Prostate gland (tissue), 2 donors: ENCODE data around the gene TIMP2. TPM values are rescaled to one million over a fixed set of nuclear protein-coding genes. Genes with fewer than 3 reads are reported as not detected.
A peak's percentile ranks its signal among the peaks of the same experiment; 100 is the strongest.

Experiments used
- DNase-seq: peaks from one replicate; pipeline ENCODE4 v3.0.0-alpha.2; 2019; ENCODE audit warnings: low spot score
- H3K27ac ChIP-seq, 2 donors: fragments of 200-600 bp; sonication (generic); 2 replicates each; pipeline ENCODE4 v1.5.1; 2017 to 2019
- H3K27me3 ChIP-seq: fragments of 200-600 bp; sonication (generic); replicated peaks from 2 replicates; pipeline ENCODE4 v1.5.1; 2019; ENCODE audit not compliant: insufficient read depth
- H3K36me3 ChIP-seq, 2 donors: fragments of 200-600 bp; sonication (generic); 1 replicate in 1 of 2; 2 replicates in 1 of 2; pipeline versions ENCODE4 v1.5.1 to v1.8.1; 2017 to 2019
- H3K4me1 ChIP-seq: fragments of 200-600 bp; sonication (generic); replicated peaks from 2 replicates; pipeline ENCODE4 v1.5.1; 2019
- H3K4me3 ChIP-seq, 2 donors: fragments of 200-600 bp; sonication (generic); 2 replicates each; pipeline ENCODE4 v1.5.1; 2017 to 2019
- H3K9me3 ChIP-seq: fragments of 200-600 bp; sonication (generic); 2 replicates; pipeline ENCODE4 v1.5.1; 2017
- CTCF ChIP-seq, 4 experiments: fragments of 200-600 bp in 2 of 4; fragments of 450-650 bp in 2 of 4; sonication (generic) in 2 of 4; IDR thresholded peaks; 1 replicate in 3 of 4; 2 replicates in 1 of 4; pipeline ENCODE4 v1.5.1; 2016 to 2019; ENCODE audit warnings: antibody characterized with exemption in 4 of 4, mild to moderate bottlenecking in 2 of 4, moderate library complexity in 2 of 4
- POLR2A ChIP-seq: fragments of 450-650 bp; IDR thresholded peaks from one replicate; pipeline ENCODE4 v1.6.1; 2016; ENCODE audit warnings: antibody characterized with exemption, mild to moderate bottlenecking
- POLR2AphosphoS5 ChIP-seq: sonication (generic); formaldehyde crosslinking; IDR thresholded peaks from one replicate; pipeline ENCODE4 v1.6.1; 2017; ENCODE audit warnings: antibody characterized with exemption
- WGBS: methylation state at CpG from one replicate; pipeline ENCODE4 v1.1.5; 2018; 5-methylcytosine and 5-hydroxymethylcytosine counted together
- intact Hi-C: fragments of 100-400 bp; cut with DNase I; formaldehyde crosslinking; loops from one replicate; pipeline ENCODE4 v1.14.2; 2022
- total RNA-seq, 2 donors: library from RNA; depleted of rRNA; stranded (reverse); fragments of >200 nt; gene quantifications; one replicate each; pipeline ENCODE4 v1.1.0, GENCODE V29; 2016

The TIMP2 gene
- total RNA-seq, 2 donors from 2014 or later, result 54.5 to 500 TPM

- Histone ChIP-seq H3K9me3 (no peaks in the 10 kb centered on the region), H3K36me3 (no peaks in the 10 kb centered on the region), H3K27ac (peak overlapping the region; percentile 74 to 82), H3K4me1 (peaks cover 6% of the 10 kb centered on the region), H3K27me3 (no peaks in the 10 kb centered on the region), H3K4me3 (no peak overlapping the region)
- no peak for DNase-seq
- no peak for TF ChIP-seq POLR2AphosphoS5
- TF ChIP-seq POLR2A, result no peak
- TF ChIP-seq CTCF (IDR thresholded peaks at IDR 0.05), result no peak
- intact Hi-C loops, result loop anchor here (5.0 kb wide), 1 partner anchor 39 kb away; no protein-coding TSS in a partner anchor
- 53% methylated on average over 10 of the region's 10 CpGs for WGBS
These were observed 42.1 kb downstream of the TIMP2 start for GRCh38 chr17:78883089-78883532.

- Histone ChIP-seq H3K27me3 (no peaks in the 10 kb centered on the region), H3K4me1 (peaks cover 6% of the 10 kb centered on the region), H3K36me3 (no peaks in the 10 kb centered on the region), H3K9me3 (no peaks in the 10 kb centered on the region), H3K27ac (peak overlapping the region; percentile 74 to 82), H3K4me3 (no peak overlapping the region)
- TF ChIP-seq POLR2AphosphoS5, result no peak
- no peak for TF ChIP-seq POLR2A
- no peak for TF ChIP-seq CTCF (IDR thresholded peaks at IDR 0.05)
- intact Hi-C loops, result loop anchor here (5.0 kb wide), 1 partner anchor 40 kb away; no protein-coding TSS in a partner anchor
- WGBS, result 69% methylated on average over 14 of the region's 14 CpGs
- DNase-seq, result no peak
These were observed 42.6 kb downstream of the TIMP2 start for GRCh38 chr17:78882540-78883088.

- no peaks in the 10 kb centered on the region for H3K36me3 ChIP-seq
- DNase-seq, result no peak
- peaks cover 6% of the 10 kb centered on the region for H3K4me1 ChIP-seq
- WGBS, result 48% methylated on average over 28 of the region's 28 CpGs
- peak overlapping the region; percentile 76 to 78 for H3K27ac ChIP-seq
- TF ChIP-seq POLR2AphosphoS5, result peak; percentile 6
- no peak for TF ChIP-seq POLR2A
- TF ChIP-seq CTCF (IDR thresholded peaks at IDR 0.05), result no peak
- H3K4me3 ChIP-seq, result peak overlapping the region in 1 of 2 donors; percentile 2
- intact Hi-C loops, result loop anchor here (5.0 kb wide), 1 partner anchor 43 kb away; no protein-coding TSS in a partner anchor
- no peaks in the 10 kb centered on the region for H3K9me3 ChIP-seq
- no peaks in the 10 kb centered on the region for H3K27me3 ChIP-seq
These were observed 45.5 kb downstream of the TIMP2 start for GRCh38 chr17:78879635-78880186.

- Histone ChIP-seq H3K27ac (peak overlapping the region; percentile 76 to 78), H3K27me3 (no peaks in the 10 kb centered on the region), H3K4me3 (no peak overlapping the region), H3K36me3 (no peaks in the 10 kb centered on the region), H3K9me3 (no peaks in the 10 kb centered on the region), H3K4me1 (peaks cover 3% of the 10 kb centered on the region)
- intact Hi-C loops, result no loop called here
- 78% methylated on average over 14 of the region's 14 CpGs for WGBS
- DNase-seq, result no peak
- TF ChIP-seq CTCF (IDR thresholded peaks at IDR 0.05), result no peak
- TF ChIP-seq POLR2A, result no peak
- no peak for TF ChIP-seq POLR2AphosphoS5
These were observed 46.2 kb downstream of the TIMP2 start for GRCh38 chr17:78878871-78879527.
